Sigmoid colon (tissue), 7 donors: ENCODE results near the gene KLF14. TPM values are rescaled to one million over a fixed set of nuclear protein-coding genes. Genes with fewer than 3 reads are reported as not detected.

Experiments used
- DNase-seq: peaks from one replicate; pipeline ENCODE4 v3.0.0-alpha.2; 2019
- H3K27ac ChIP-seq, 4 donors: fragments of 200-600 bp; sonication (generic); one replicate each; pipeline ENCODE4 v1.5.1; 2016 to 2019; ENCODE audit warnings: mild to moderate bottlenecking in 1 of 4
- H3K27me3 ChIP-seq, 3 donors: fragments of 200-600 bp; sonication (generic); one replicate each; pipeline ENCODE4 v1.5.1; 2019; ENCODE audit warnings: mild to moderate bottlenecking in 1 of 3
- H3K36me3 ChIP-seq, 4 donors: fragments of 200-600 bp; sonication (generic); one replicate each; pipeline ENCODE4 v1.5.1; 2016 to 2019
- H3K4me1 ChIP-seq, 4 donors: fragments of 200-600 bp; sonication (generic); one replicate each; pipeline ENCODE4 v1.5.1; 2017 to 2019
- H3K4me3 ChIP-seq, 4 donors: fragments of 200-600 bp; sonication (generic); one replicate each; pipeline ENCODE4 v1.5.1; 2017 to 2019; ENCODE audit warnings: mild to moderate bottlenecking in 2 of 4, moderate library complexity in 1 of 4
- H3K9me3 ChIP-seq, 4 donors: fragments of 200-600 bp in 3 of 4; sonication (generic) in 3 of 4; one replicate each; pipeline versions ENCODE4 v1.5.1 to v1.6.1; 2013 to 2019
- EP300 ChIP-seq, 4 donors: sonication (generic); formaldehyde crosslinking; IDR thresholded peaks; one replicate each; pipeline ENCODE4 v1.6.1; 2017; ENCODE audit warnings: antibody characterized with exemption in 4 of 4
- POLR2A ChIP-seq, 2 donors: fragments of 450-650 bp; IDR thresholded peaks; one replicate each; pipeline ENCODE4 v1.6.1; 2016; ENCODE audit warnings: antibody characterized with exemption in 2 of 2, mild to moderate bottlenecking in 2 of 2, moderate library complexity in 2 of 2
- POLR2AphosphoS5 ChIP-seq, 4 donors: sonication (generic); formaldehyde crosslinking; IDR thresholded peaks; one replicate each; pipeline ENCODE4 v1.6.1; 2017; ENCODE audit warnings: antibody characterized with exemption in 4 of 4
- WGBS, 2 donors: extraction: QIAGEN DNeasy Blood & Tissue Kit; methylation state at CpG; one replicate each; pipeline ENCODE4 v1.1.7; 2013; 5-methylcytosine and 5-hydroxymethylcytosine counted together
- intact Hi-C: fragments of 100-400 bp; cut with DNase I; formaldehyde crosslinking; loops from one replicate; pipeline ENCODE4 v1.15.1; 2023
- polyA plus RNA-seq, 3 donors: library from polyadenylated mRNA; stranded (reverse); fragments of 200-250 nt; gene quantifications; one replicate each; pipeline ENCODE4 v1.2.3, GENCODE V29; 2013
- total RNA-seq, 4 donors: library from RNA; depleted of rRNA; stranded (reverse); fragments of >200 nt; gene quantifications; one replicate each; pipeline ENCODE4 v1.1.0, GENCODE V29; 2016
- TF ChIP-seq, protein P1 (sequence below), 4 experiments: fragments of 450-650 bp in 3 of 4; fragments of 200-600 bp in 1 of 4; IDR thresholded peaks; one replicate each; pipeline ENCODE4 v1.5.1; 2016 to 2019; ENCODE audit warnings: antibody characterized with exemption in 4 of 4, mild to moderate bottlenecking in 3 of 4, moderate library complexity in 2 of 4
- donor health status: healthy with polysubstance abuse.
- donor health status: Bipolar disorder and iron deficiency.
- donor health status: healthy.

The KLF14 gene
- total and polyA plus RNA-seq, 7 donors, result 0.03 TPM; not detected in 6

DNA sequence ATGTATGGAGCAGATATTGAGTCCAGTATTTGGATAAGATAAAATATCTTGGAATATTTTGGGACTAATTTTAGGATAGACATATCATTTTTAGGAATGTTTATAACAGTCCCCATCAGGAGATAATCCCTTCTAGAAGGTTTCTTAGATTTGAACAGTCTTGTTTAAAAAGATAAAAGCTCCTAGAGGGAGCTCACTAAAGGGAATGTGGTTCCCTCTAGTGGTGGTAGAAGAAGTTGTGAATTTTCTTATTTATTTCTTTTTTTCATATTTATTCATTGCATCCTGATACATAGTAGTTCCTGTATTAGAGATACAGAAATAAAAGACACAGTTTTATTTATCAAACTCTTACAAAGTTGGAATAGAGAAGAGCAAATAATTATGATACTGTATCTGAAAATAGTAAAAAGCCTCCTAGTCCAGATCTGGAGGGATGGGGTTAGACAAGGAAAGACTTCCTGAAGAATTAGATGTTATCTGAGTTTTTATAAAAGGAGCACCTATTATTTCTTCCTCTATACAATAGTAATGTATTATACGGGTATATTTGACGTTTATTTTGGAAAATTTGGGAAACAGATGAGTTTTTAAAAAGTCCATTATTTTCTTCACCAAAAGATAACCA is 24.5 kb upstream of the KLF14 start:
- no peak for DNase-seq
- 1 to 3% methylated on average over 2 of the region's 2 CpGs for WGBS, 2 donors
- intact Hi-C loops, result loop anchor here (5.0 kb wide), 1 partner anchor 686 kb away; the partner anchor contains the start of gene KLHDC10
- no peaks in the 10 kb centered on the region for H3K4me1 ChIP-seq
- no peak for TF ChIP-seq POLR2AphosphoS5 (IDR thresholded peaks at IDR 0.05)
- TF ChIP-seq, protein P1, sequence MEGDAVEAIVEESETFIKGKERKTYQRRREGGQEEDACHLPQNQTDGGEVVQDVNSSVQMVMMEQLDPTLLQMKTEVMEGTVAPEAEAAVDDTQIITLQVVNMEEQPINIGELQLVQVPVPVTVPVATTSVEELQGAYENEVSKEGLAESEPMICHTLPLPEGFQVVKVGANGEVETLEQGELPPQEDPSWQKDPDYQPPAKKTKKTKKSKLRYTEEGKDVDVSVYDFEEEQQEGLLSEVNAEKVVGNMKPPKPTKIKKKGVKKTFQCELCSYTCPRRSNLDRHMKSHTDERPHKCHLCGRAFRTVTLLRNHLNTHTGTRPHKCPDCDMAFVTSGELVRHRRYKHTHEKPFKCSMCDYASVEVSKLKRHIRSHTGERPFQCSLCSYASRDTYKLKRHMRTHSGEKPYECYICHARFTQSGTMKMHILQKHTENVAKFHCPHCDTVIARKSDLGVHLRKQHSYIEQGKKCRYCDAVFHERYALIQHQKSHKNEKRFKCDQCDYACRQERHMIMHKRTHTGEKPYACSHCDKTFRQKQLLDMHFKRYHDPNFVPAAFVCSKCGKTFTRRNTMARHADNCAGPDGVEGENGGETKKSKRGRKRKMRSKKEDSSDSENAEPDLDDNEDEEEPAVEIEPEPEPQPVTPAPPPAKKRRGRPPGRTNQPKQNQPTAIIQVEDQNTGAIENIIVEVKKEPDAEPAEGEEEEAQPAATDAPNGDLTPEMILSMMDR (IDR thresholded peaks at IDR 0.05), result peak in 3 of 4 experiments; percentile 23 to 61 (median 33)
- H3K36me3 ChIP-seq, result no peaks in the 10 kb centered on the region
- H3K27ac ChIP-seq, result no peak overlapping the region
- H3K9me3 ChIP-seq, result no peaks in the 10 kb centered on the region
- H3K4me3 ChIP-seq, result no peak overlapping the region
- H3K27me3 ChIP-seq, result no peaks in the 10 kb centered on the region

DNA sequence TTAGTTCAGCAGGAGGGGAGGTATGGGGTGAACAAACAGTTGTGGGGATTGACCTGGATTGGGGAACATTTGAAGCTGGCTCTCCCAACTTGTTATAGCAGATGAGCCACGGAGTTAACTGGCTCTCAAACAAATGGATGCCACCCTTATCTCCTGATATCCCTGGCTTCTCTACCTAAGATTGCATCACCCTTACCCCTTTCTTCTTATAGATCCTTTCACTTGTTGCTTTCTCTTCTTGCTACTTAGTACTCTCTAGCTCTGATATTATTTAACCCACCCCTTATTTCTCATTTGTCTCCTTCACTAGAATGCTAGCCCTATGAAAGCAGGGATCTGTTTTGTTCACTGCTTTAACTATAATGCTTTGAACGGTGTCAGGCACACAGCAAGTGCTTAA is 22.3 kb upstream of the KLF14 start:
- H3K27ac ChIP-seq, result no peak overlapping the region
- 63 to 86% methylated on average over 2 of the region's 2 CpGs for WGBS, 2 donors
- no peaks in the 10 kb centered on the region for H3K36me3 ChIP-seq
- no peaks in the 10 kb centered on the region for H3K9me3 ChIP-seq
- TF ChIP-seq POLR2A (IDR thresholded peaks at IDR 0.05) (no peak), POLR2AphosphoS5 (IDR thresholded peaks at IDR 0.05) (no peak), EP300 (IDR thresholded peaks at IDR 0.05) (no peak)
- TF ChIP-seq, protein P1 (IDR thresholded peaks at IDR 0.05), result no peak
- no peak for DNase-seq
- H3K4me1 ChIP-seq, result no peaks in the 10 kb centered on the region
- intact Hi-C loops, result loop anchor here (5.0 kb wide), 1 partner anchor 684 kb away; the partner anchor contains the start of gene KLHDC10
- no peak overlapping the region for H3K4me3 ChIP-seq
- H3K27me3 ChIP-seq, result no peaks in the 10 kb centered on the region

DNA sequence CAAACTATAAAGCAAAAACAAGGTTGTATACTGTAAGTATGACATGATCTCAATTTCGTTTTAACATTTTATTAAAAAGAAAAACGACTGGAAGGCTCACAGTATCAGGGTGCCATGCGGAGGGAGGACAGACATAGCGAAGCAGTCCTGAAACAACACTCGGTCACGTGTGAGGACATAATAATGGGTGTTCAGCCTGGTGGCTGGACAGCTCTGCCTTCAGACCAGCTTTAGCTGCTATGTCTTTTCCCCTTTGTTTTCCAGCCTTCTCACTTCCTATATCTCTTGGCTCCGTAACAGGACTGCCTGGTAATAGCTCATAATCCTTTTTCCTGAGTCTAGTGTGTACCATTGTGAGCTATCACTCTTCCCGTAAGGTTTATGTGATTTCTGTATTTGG is 18.4 kb upstream of the KLF14 start:
- no peaks in the 10 kb centered on the region for H3K9me3 ChIP-seq
- TF ChIP-seq POLR2AphosphoS5 (IDR thresholded peaks at IDR 0.05) (no peak), EP300 (IDR thresholded peaks at IDR 0.05) (no peak), POLR2A (IDR thresholded peaks at IDR 0.05) (no peak)
- TF ChIP-seq, protein P1 (IDR thresholded peaks at IDR 0.05), result no peak
- WGBS, 2 donors, result 83 to 87% methylated on average over 8 of the region's 8 CpGs
- no peaks in the 10 kb centered on the region for H3K27me3 ChIP-seq
- H3K4me3 ChIP-seq, result no peak overlapping the region
- intact Hi-C loops, result no loop called here
- no peak for DNase-seq
- no peak overlapping the region for H3K27ac ChIP-seq
- H3K36me3 ChIP-seq, result no peaks in the 10 kb centered on the region
- no peaks in the 10 kb centered on the region for H3K4me1 ChIP-seq

GRCh38 chr7:130750755-130751154 is 16.7 kb upstream of the KLF14 start:
- no peaks in the 10 kb centered on the region for H3K9me3 ChIP-seq
- WGBS, 2 donors, result 21 to 70% methylated on average over 3 of the region's 3 CpGs
- TF ChIP-seq, protein P1 (IDR thresholded peaks at IDR 0.05), result no peak
- TF ChIP-seq POLR2AphosphoS5 (IDR thresholded peaks at IDR 0.05), result no peak
- no peak for TF ChIP-seq EP300 (IDR thresholded peaks at IDR 0.05)
- no peak for DNase-seq
- no peaks in the 10 kb centered on the region for H3K27me3 ChIP-seq
- H3K36me3 ChIP-seq, result no peaks in the 10 kb centered on the region
- no peaks in the 10 kb centered on the region for H3K4me1 ChIP-seq
- no peak overlapping the region for H3K27ac ChIP-seq
- intact Hi-C loops, result no loop called here
- H3K4me3 ChIP-seq, result no peak overlapping the region
